Measurements from ENCODE around the gene RAB3GAP1. TPM values are rescaled to one million over a fixed set of nuclear protein-coding genes. Genes with fewer than 3 reads are reported as not detected.
A peak's percentile ranks its signal among the peaks of the same experiment; 100 is the strongest.
"Not testable (repeated sequence)": the region's sequence is repeated elsewhere in the genome, so short reads cannot be mapped to it uniquely, and the experiment has no call there.

The RAB3GAP1 gene
- total RNA-seq, 1 experiment from 2014 or later: 35.4 TPM

GRCh38 chr2:135055182-135055786 is 3.2 kb downstream of the RAB3GAP1 start:
- DNase-seq (ENCODE audit: low spot score): no peak

GRCh38 chr2:135056790-135057189 is 4.7 kb downstream of the RAB3GAP1 start:
- peak; percentile 7 for DNase-seq (ENCODE audit: low spot score)

- DNase-seq (ENCODE audit: low spot score): no peak
Measured at GRCh38 chr2:135059577-135059976, 7.5 kb downstream of the RAB3GAP1 start.

GRCh38 chr2:135063210-135063609 is 11.1 kb downstream of the RAB3GAP1 start:
- DNase-seq (ENCODE audit: low spot score): no peak

GRCh38 chr2:135064149-135064548 is 12.1 kb downstream of the RAB3GAP1 start:
- DNase-seq (ENCODE audit: low spot score): no peak

GRCh38 chr2:135066710-135067109 is 14.6 kb downstream of the RAB3GAP1 start:
- no peak for DNase-seq (ENCODE audit: low spot score)

GRCh38 chr2:135072125-135072997 is 20.3 kb downstream of the RAB3GAP1 start:
- no peak for DNase-seq (ENCODE audit: low spot score)

GRCh38 chr2:135074216-135074615 is 22.1 kb downstream of the RAB3GAP1 start:
- no peak for DNase-seq (ENCODE audit: low spot score)

- DNase-seq (ENCODE audit: low spot score): no peak
Measured at GRCh38 chr2:135076556-135076955, 24.5 kb downstream of the RAB3GAP1 start.

GRCh38 chr2:135078417-135078816 is 26.3 kb downstream of the RAB3GAP1 start:
- no peak for DNase-seq (ENCODE audit: low spot score)

- DNase-seq (ENCODE audit: low spot score): no peak
Measured at GRCh38 chr2:135086222-135086621, 34.1 kb downstream of the RAB3GAP1 start.

GRCh38 chr2:135089597-135089996 is 37.5 kb downstream of the RAB3GAP1 start:
- DNase-seq (ENCODE audit: low spot score): not testable (repeated sequence)

- no peak for DNase-seq (ENCODE audit: low spot score)
Measured at GRCh38 chr2:135091681-135092080, 39.6 kb downstream of the RAB3GAP1 start.

GRCh38 chr2:135093193-135093592 is 41.1 kb downstream of the RAB3GAP1 start:
- DNase-seq (ENCODE audit: low spot score): no peak

- no peak for DNase-seq (ENCODE audit: low spot score)
Measured at GRCh38 chr2:135093670-135094330, 41.7 kb downstream of the RAB3GAP1 start.

- no peak for DNase-seq (ENCODE audit: low spot score)
Measured at GRCh38 chr2:135094508-135094907, 42.4 kb downstream of the RAB3GAP1 start.

GRCh38 chr2:135095591-135095990 is 43.5 kb downstream of the RAB3GAP1 start:
- no peak for DNase-seq (ENCODE audit: low spot score)

- no peak for DNase-seq (ENCODE audit: low spot score)
Measured at GRCh38 chr2:135096665-135097446, 44.8 kb downstream of the RAB3GAP1 start.

GRCh38 chr2:135097532-135098231 is 45.6 kb downstream of the RAB3GAP1 start:
- DNase-seq (ENCODE audit: low spot score): no peak

GRCh38 chr2:135099802-135100483 is 47.9 kb downstream of the RAB3GAP1 start:
- no peak for DNase-seq (ENCODE audit: low spot score)

- no peak for DNase-seq (ENCODE audit: low spot score)
Measured at GRCh38 chr2:135103843-135104242, 51.8 kb downstream of the RAB3GAP1 start.

Data from H4 (cell line).